Stimulated activated CD8-positive, alpha-beta memory T cell treated with anti-CD3 and anti-CD28 coated beads, Interleukin-12 subunit alpha, Interleukin-12 subunit beta, amount 100 ng/mL, for 24 hours (primary cell): Measurements from ENCODE around the gene BOLA2.
"Not testable (repeated sequence)": the region's sequence is repeated elsewhere in the genome, so short reads cannot be mapped to it uniquely, and the experiment has no call there.

Source experiments
- DNase-seq: peaks from one replicate; pipeline ENCODE4 v3.0.0-alpha.2; 2020; ENCODE audit errors: extremely low read depth

Gene BOLA2

DNA sequence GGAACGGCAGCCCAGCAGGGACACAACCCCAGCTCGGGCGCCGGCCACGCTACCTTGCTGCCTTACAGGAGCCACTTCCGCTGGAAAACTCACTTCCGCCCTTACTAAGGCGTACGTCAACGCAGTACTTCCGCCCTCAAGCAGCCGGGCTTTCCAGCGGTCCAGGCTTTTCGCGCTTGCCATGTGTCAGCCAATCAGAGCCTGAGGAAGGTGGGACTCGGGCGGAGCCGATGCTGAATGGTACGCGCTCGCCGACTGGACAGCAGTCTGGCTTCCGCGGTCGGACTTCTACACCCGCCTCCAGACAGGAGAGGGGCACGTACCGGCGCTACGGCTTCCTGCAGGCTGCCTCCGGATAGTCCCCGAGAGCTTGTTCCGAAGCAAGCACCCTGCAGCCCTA is at the start of gene BOLA2, which contains the start of gene SLX1B:
Gene BOLA2, minus strand, starts transcription at position 83 of the 400 bp plus-strand sequence. CDS start 98 bp downstream, outside the sequence.
Gene SLX1B, plus strand, starts transcription at position 265 of the 400 bp plus-strand sequence.
- not testable (repeated sequence) for DNase-seq

- not testable (repeated sequence) for DNase-seq
Measured at GRCh38 chr16:29482276-29482675, 28.1 kb upstream of the BOLA2 start.

- not testable (repeated sequence) for DNase-seq
Measured at GRCh38 chr16:29472065-29472464, 17.9 kb upstream of the BOLA2 start.

DNA sequence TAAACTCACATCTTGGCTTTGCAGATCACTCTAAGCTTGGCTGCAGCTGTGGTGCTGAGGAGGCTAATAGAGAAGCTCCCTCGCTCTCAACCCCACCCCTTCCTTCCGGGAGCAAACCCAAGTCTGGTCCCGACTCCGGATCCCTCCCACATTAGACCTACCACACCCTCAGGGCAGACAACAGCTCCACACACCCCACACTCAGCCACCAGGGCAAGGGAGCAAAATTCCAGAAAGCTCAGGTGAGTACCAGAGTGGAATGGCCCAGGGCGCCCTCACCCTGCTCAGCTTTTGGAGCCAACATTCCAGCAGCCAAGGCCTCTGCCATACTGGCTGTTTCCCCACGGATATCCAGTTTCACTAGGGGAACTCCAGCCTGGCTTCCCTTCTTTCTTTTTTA is 15.5 kb upstream of the BOLA2 start:
- DNase-seq = not testable (repeated sequence)

- not testable (repeated sequence) for DNase-seq
Measured at GRCh38 chr16:29467654-29468366, 13.7 kb upstream of the BOLA2 start.

DNA sequence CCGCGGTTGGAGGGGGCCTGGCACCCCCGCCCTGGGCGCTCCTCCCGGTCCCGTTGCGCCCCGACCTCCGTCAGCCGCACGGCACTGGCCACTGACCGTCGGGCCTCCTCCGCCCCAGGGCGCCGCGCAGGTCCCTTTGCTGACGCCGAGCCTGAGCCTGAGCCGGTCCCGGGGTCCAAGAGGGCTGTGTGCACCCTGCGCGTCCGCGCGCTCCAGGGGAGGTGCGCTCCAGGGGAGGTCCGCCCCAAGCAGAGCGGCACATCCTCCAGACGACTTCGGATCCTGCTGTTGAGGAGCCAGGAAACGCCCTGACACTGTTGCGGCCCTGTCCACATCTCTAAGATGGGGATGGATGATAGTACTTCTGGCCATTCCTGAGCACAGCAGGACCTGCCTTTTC is 12.8 kb upstream of the BOLA2 start:
- not testable (repeated sequence) for DNase-seq

GRCh38 chr16:29465985-29466824 is 12.1 kb upstream of the BOLA2 start:
- DNase-seq = not testable (repeated sequence)

DNA sequence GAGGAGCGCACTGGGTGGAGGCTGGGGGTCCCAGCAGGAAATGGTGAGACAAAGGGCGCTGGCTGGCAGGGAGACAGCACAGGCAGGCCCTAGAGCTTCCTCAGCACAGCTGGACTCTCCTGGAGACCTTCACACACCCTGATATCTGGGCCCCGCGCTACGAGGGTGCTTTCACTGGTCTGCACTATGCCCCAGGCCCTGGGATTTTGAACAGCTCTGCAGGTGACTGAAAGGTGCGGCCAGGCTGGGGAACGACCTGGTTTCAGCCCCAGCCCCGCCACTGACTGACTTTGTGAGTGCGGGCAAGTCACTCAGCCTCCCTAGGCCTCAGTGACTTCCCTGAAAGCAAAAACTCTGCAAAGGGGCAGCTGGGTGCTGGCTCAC is 6.5 kb upstream of the BOLA2 start:
- DNase-seq = not testable (repeated sequence)

DNA sequence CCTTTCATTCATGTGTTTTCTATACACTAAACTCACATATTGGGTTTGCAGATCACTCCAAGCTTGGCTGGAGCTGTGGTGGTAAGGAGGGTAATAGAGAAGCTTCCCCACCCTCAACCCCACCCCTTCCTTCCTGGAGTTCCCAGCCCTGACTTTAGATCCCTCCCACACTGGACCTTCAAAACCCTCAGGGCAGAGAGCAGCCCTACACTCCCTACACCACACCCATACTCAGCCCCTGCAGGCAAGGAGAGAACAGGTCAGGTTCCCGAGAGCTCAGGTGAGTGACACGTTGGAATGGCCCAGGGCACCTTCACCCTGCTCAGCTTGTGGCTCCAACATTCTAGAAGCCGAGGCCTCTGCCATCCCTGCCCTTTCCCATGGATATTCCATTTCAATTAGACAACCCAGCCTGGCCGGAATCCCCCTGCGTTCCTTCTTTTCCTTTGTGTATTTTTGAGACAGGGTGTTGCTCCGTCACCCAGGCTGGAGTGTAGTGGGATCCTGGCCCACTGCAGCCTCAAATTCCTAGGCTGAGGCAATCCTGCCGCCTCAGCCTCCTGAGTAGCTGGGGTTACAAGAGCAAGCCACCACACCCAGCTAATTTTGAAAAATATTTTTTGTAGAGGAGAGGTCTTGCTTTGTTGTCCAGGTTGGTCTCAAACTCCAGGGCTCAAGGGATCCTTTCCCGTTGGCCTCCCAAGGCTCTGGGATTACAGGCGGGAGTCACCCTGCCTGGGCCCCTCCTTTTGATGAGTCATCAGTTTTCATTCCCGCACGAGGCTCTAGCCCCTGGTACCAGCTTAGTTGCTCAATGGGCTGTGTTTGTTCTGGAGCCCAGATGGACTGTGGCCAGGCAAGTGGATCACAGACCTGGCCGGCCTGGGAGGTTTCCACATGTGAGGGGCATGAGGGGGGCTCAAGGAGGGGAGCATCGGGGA is 5.8 kb upstream of the BOLA2 start, which contains the start of gene SULT1A4:
Gene SULT1A4, plus strand, starts transcription at position 208 of the 941 bp plus-strand sequence. CDS start 1,473 bp downstream, outside the sequence.
- not testable (repeated sequence) for DNase-seq

- DNase-seq = not testable (repeated sequence)
Measured at GRCh38 chr16:29457660-29458059, 3.5 kb upstream of the BOLA2 start.

GRCh38 chr16:29454828-29455227 is 677 bp upstream of the BOLA2 start:
- not testable (repeated sequence) for DNase-seq

DNA sequence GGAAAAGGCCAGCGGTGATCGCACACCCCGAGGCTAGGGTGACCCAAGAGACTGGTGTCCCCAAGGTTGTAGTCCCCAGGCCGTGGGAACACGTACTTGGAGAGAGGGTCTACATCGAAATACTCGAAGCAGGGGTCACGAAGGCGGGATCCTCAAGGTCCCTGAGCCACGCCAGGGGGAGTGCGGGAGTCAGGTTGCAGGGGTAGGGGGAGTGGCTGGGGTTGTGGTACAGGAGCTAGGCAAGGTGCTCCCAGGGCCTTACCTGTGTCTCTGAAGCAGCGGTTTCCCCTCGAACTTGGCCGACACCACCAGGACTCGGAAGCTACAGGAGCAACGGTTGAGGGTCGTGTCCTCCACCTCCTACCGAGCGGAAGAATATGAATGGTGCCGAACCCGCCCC is 397 bp downstream of the BOLA2 start:
- not testable (repeated sequence) for DNase-seq

- DNase-seq = not testable (repeated sequence)
Measured at GRCh38 chr16:29425390-29425789, 28.8 kb downstream of the BOLA2 start.

GRCh38 chr16:29423587-29423986 is 30.6 kb downstream of the BOLA2 start:
- not testable (repeated sequence) for DNase-seq

- DNase-seq = not testable (repeated sequence)
Measured at GRCh38 chr16:29405249-29405648, 48.9 kb downstream of the BOLA2 start.
